GM12864 (cell line): ENCODE results near the gene CCT3.

Source experiments
- DNase-seq: peaks from one replicate; pipeline ENCODE4 v3.0.0-alpha.2; 2011; ENCODE audit warnings: low read depth
- H3K4me3 ChIP-seq: 2 replicates; pipeline ENCODE4 v1.5.1; 2011; ENCODE audit warnings: mild to moderate bottlenecking, low read depth, low read length, control low read depth
- CTCF ChIP-seq: IDR thresholded peaks from 2 replicates; pipeline ENCODE4 v1.5.1; 2011; ENCODE audit warnings: low read depth, mild to moderate bottlenecking, moderate library complexity, low read length, control low read depth, inconsistent platforms; ENCODE audit errors: missing control alignments

Gene CCT3

GRCh38 chr1:156338180-156338976 is at the start of gene CCT3, which contains the start of gene TSACC:
Gene CCT3, minus strand, starts transcription at chr1:156338292. Its CDS starts 108 bp downstream, at chr1:156338184.
Gene TSACC, plus strand, starts transcription at chr1:156338526. Its CDS starts 1,232 bp downstream, at chr1:156339758.
- peak; percentile 100 for DNase-seq
- peak within 1 kb of the TSS; percentile 80 for H3K4me3 ChIP-seq
- no peak for TF ChIP-seq CTCF

- no peak for TF ChIP-seq CTCF
- no peak for DNase-seq
- H3K4me3 ChIP-seq, result no peak overlapping the region
Measured at GRCh38 chr1:156387870-156388173, 49.7 kb upstream of the CCT3 start.

GRCh38 chr1:156386949-156387869 is 49.1 kb upstream of the CCT3 start:
- DNase-seq, result no peak
- H3K4me3 ChIP-seq, result no peak overlapping the region
- TF ChIP-seq CTCF, result no peak

GRCh38 chr1:156386134-156386901 is 48.2 kb upstream of the CCT3 start:
- DNase-seq, result no peak
- no peak overlapping the region for H3K4me3 ChIP-seq

GRCh38 chr1:156385534-156386031 is 47.5 kb upstream of the CCT3 start:
- DNase-seq, result no peak

More at GRCh38 chr1:156386134-156386901, 48.2 kb upstream of the CCT3 start:
- TF ChIP-seq CTCF, result no peak

More at GRCh38 chr1:156385534-156386031, 47.5 kb upstream of the CCT3 start:
- peak; percentile 94 for TF ChIP-seq CTCF
- no peak overlapping the region for H3K4me3 ChIP-seq
